AG04449 (cell line): Measurements from ENCODE around the gene GTPBP2.

Source experiments
- CTCF ChIA-PET: fragments of 350-600 bp; formaldehyde crosslinking; extraction: SDS; loops from one replicate; lab custom pipeline; 2021; ENCODE audit warnings: antibody characterized with exemption; lab: Yijun Ruan, JAX
- POLR2A ChIA-PET: fragments of 400-600, 350-600 bp; formaldehyde crosslinking; extraction: SDS; loops from one replicate; lab custom pipeline; 2020; ENCODE audit warnings: antibody characterized with exemption, inconsistent platforms; lab: Yijun Ruan, JAX
- DNase-seq: peaks from one replicate; pipeline ENCODE4 v3.0.0-alpha.2; 2010; ENCODE audit warnings: low read depth, low spot score
- H3K4me3 ChIP-seq: 2 replicates; pipeline ENCODE4 v1.5.1; 2011; ENCODE audit warnings: low read depth, mild to moderate bottlenecking, control low read depth, low read length
- CTCF ChIP-seq: IDR thresholded peaks from one replicate; pipeline ENCODE4 v1.5.1; 2011; ENCODE audit warnings: mild to moderate bottlenecking, moderate library complexity, low read length, control low read depth, inconsistent platforms; ENCODE audit not compliant: insufficient read depth; ENCODE audit errors: missing control alignments

Gene GTPBP2

DNA sequence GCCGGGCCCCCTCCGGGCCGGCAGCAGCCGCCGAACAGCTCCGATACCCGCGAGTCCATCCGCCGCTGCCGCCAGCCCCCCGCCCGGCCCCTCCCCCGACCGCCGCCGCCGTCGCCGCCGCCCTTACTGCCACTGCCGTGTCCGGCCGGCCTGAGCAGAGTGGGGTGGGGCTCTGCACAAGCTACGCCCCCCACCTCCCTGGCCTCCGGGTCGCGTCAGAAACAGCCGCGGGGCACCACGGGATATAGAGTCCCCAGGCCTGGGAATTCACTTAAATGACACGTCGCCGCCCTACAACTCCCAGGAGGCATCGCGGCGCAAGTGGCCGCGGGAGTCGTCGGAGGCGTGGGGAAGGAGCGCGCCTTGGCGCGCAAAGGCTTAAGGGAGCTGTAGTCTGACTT is at the start of gene GTPBP2:
Gene GTPBP2, minus strand, starts transcription at position 161 of the 401 bp plus-strand sequence. Its CDS starts 102 bp downstream, at position 59.
- DNase-seq, result peak; percentile 96

GRCh38 chr6:43678341-43678740 is 49.3 kb upstream of the GTPBP2 start:
- ChIA-PET CTCF (interaction anchor here (0.9 to 15.5 kb wide), 7 partner anchors 10 to 402 kb away, joined by 3 to 324 read pairs (median 6); partner anchors contain the start of genes MRPS18A and VEGFA), POLR2A (no interaction called here)
- no peak for DNase-seq
- no peak for TF ChIP-seq CTCF
- no peak overlapping the region for H3K4me3 ChIP-seq

More for the DNA sequence above, at the start of gene GTPBP2:
- ChIA-PET CTCF (interaction anchor here (0.7 to 2.0 kb wide), 8 partner anchors 18 to 451 kb away, joined by 3 to 12 read pairs (median 4); partner anchors contain the start of gene VEGFA), POLR2A (interaction anchor here (0.7 to 2.6 kb wide), 16 partner anchors 9 to 618 kb away, joined by 3 to 9 read pairs (median 4); partner anchors contain the start of genes HSP90AB1, POLR1C, RSPH9 and VEGFA)
- H3K4me3 ChIP-seq, result peak within 1 kb of the TSS; percentile 91
- TF ChIP-seq CTCF, result no peak

GRCh38 chr6:43677759-43678158 is 48.7 kb upstream of the GTPBP2 start:
- DNase-seq, result no peak
- ChIA-PET CTCF (interaction anchor here (1.2 to 15.5 kb wide), 6 partner anchors 10 to 403 kb away, joined by 3 to 324 read pairs (median 6); partner anchors contain the start of genes MRPS18A and VEGFA), POLR2A (no interaction called here)
- no peak for TF ChIP-seq CTCF
- no peak overlapping the region for H3K4me3 ChIP-seq

DNA sequence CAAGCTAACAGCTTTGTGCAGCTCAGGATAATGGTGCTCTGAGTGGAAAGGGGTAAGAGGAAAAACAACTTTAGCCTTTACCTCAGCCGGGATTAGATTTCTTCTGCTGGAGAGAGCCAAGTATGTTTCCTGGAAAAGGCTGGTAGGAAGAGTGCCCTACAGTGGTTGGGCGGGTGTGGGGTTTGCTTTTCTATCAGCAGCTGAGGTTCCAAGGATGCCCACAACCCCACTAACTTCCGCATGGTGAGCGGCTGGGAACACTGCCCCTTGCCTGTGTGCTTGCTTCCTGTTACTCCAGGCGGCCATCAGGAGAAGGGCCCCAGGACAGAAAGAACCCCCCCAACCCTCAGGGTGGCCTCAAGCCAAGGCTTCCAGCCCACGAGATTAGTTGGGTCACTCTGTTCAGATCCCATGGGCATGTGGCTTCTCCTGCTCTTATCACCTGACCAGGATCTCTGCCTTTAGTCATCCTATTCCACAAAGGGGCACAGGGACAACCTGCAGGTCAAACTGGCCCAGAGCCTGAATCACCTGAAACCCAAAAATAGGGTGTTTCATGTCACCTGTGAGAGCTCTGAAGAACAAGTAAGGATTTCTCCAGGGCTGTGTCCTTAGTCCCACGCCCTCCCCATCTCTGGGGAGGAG is 48.0 kb upstream of the GTPBP2 start:
- ChIA-PET CTCF (interaction anchor here (2.2 to 15.5 kb wide), 3 partner anchors 9 to 403 kb away, joined by 7 to 324 read pairs (median 74); partner anchors contain the start of gene MRPS18A), POLR2A (no interaction called here)
- no peak for DNase-seq
- H3K4me3 ChIP-seq, result no peak overlapping the region
- no peak for TF ChIP-seq CTCF

DNA sequence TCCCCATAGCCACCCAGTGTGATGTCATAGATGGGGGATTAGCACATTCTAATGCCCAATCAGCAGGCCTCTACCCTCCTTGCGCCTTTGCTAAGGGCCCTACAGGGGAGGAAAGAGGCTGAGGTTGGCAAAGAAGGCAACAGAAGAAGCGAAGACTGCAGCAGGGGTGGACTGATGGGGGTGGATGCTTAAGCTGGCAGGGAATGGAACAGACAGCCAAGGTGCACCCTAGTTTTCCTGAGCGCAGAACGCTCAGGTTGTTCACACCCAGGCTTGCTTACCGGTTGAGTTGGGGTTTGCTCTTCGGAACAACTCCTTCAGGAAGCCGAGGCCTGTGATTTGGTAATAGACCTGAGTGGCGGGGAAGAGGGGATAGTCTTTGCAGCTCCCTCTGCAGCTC is 45.9 kb upstream of the GTPBP2 start:
- H3K4me3 ChIP-seq, result no peak overlapping the region
- CTCF ChIA-PET, result interaction anchor here (0.7 to 15.5 kb wide), 4 partner anchors 9 to 406 kb away, joined by 3 to 324 read pairs (median 4); no protein-coding TSS in a partner anchor
- POLR2A ChIA-PET, result interaction anchor here (0.5 kb wide), 1 partner anchor 482 kb away, joined by 3 read pairs; no protein-coding TSS in a partner anchor
- no peak for TF ChIP-seq CTCF
- no peak for DNase-seq

DNA sequence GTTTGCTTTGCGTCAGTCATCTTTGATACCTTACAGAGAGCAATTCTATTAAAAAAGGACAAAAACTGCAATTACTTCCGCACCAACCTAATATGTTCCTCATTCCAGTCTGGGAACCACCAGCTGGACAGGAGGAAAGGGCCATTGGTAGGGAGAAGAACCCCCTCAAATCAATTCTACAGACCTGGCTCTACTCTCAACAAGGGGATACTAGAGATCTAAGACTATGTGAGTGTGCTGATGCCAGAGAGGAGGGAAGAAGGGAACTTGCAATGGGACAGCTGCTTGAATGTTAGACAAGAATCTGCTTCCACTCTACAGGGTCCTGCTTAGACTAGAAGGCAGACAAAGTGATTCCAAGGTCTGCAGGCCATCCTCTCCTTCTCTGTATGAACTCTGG is 45.2 kb upstream of the GTPBP2 start:
- no peak for DNase-seq
- POLR2A ChIA-PET, result no interaction called here
- H3K4me3 ChIP-seq, result no peak overlapping the region
- CTCF ChIA-PET, result interaction anchor here (0.8 to 15.5 kb wide), 4 partner anchors 8 to 406 kb away, joined by 3 to 324 read pairs (median 4); no protein-coding TSS in a partner anchor
- TF ChIP-seq CTCF, result no peak
